Frontal cortex (tissue), 4 donors: Measurements from ENCODE around the gene ABLIM3. TPM values are rescaled to one million over a fixed set of nuclear protein-coding genes. Genes with fewer than 3 reads are reported as not detected.
A peak's percentile ranks its signal among the peaks of the same experiment; 100 is the strongest.

Experiments used
- DNase-seq, 2 donors: peaks; one replicate each; pipeline ENCODE4 v3.0.0; 2012; ENCODE audit warnings: low spot score in 2 of 2
- FAIRE-seq: peaks from 2 replicates; lab custom pipeline; 2012; peaks lifted over from hg19 to GRCh38; lab: Jason Lieb, UNC
- total RNA-seq: library from RNA; depleted of rRNA; stranded (reverse); fragments of >200 nt; gene quantifications from one replicate; pipeline ENCODE4 v1.2.3, GENCODE V29; 2014
- donor health status: control.
- donor health status: control.
- donor health status: control.

Gene ABLIM3
- total RNA-seq, 1 donor from 2014 or later, result 10.6 TPM

- no peak for FAIRE-seq
- peak in 1 of 2 donors; percentile 30 for DNase-seq
These were observed 97.2 kb downstream of the ABLIM3 start for GRCh38 chr5:149238540-149238939.

GRCh38 chr5:149239917-149240316 is 98.6 kb downstream of the ABLIM3 start:
- DNase-seq (no peak), FAIRE-seq (no peak)

GRCh38 chr5:149240354-149240998 is 99.2 kb downstream of the ABLIM3 start:
- no peak for FAIRE-seq
- DNase-seq, result no peak

DNA sequence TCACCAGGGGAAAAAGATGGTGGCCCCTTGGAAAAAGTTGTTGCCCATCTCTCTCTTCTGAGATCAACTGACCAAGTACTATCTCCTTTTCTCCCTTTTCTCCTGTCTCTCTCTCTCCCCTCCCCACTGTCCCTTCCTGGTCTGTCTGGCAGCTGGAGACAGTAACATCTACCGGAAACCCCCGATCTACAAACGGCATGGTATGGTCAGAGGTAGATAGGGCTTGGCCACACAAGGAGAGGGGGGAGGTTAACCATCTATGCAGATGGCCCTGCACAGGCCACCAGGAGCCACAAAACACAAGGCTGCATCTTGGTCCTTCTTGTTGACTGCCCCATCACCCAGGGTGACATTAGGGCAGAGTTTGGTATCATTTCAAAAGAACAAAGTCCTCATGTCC is 101.0 kb downstream of the ABLIM3 start:
- DNase-seq, result no peak
- no peak for FAIRE-seq

- no peak for DNase-seq
These were observed 105.6 kb downstream of the ABLIM3 start for GRCh38 chr5:149246906-149247305.

DNA sequence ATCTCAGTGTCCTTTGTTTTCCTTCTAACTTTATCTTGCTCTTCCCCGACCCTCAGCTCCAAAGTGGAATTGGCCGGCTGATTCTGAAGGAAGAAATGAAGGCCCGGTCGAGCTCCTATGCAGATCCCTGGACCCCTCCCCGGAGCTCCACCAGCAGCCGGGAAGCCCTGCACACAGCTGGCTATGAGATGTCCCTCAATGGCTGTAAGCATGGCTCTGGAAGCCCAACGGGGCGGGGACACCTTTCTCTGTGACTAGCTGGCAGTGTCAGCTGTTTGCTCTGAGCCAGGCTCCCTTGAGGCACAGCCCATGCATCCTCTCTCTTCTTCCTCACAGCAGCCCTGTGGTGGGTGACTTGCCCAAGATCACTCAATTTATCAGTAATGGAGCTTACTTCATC is 106.4 kb downstream of the ABLIM3 start:
- DNase-seq (no peak), FAIRE-seq (no peak)

More at GRCh38 chr5:149246906-149247305, 105.6 kb downstream of the ABLIM3 start:
- no peak for FAIRE-seq

DNA sequence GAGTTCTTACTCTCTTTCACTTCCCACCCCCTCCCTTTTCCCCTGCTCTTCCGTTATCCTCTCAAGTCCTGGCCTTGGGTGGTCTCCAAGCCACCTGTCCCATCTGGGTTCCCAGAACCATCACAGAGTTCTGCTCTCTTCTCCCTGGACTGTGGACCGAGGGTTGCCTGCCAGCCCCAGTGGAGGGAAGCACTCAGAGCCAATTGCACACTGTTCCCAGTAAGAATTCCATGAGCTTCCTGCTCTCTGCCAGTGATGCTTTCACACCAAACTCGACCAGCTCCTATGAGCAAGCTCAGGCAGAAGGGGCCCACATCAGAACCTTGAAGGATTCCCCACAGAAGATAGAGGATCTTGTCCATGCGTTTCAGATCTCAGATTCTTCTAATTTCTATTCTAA is 110.3 kb downstream of the ABLIM3 start:
- FAIRE-seq (no peak), DNase-seq (no peak)

- no peak for DNase-seq
- no peak for FAIRE-seq
These were observed 113.2 kb downstream of the ABLIM3 start for GRCh38 chr5:149254506-149254905.

- DNase-seq, result no peak
- FAIRE-seq, result no peak
These were observed 115.2 kb downstream of the ABLIM3 start for GRCh38 chr5:149256451-149256850.

GRCh38 chr5:149257131-149257530 is 115.8 kb downstream of the ABLIM3 start:
- DNase-seq (no peak), FAIRE-seq (no peak)

- DNase-seq (no peak), FAIRE-seq (no peak)
These were observed 116.8 kb downstream of the ABLIM3 start for GRCh38 chr5:149257889-149258705.

DNA sequence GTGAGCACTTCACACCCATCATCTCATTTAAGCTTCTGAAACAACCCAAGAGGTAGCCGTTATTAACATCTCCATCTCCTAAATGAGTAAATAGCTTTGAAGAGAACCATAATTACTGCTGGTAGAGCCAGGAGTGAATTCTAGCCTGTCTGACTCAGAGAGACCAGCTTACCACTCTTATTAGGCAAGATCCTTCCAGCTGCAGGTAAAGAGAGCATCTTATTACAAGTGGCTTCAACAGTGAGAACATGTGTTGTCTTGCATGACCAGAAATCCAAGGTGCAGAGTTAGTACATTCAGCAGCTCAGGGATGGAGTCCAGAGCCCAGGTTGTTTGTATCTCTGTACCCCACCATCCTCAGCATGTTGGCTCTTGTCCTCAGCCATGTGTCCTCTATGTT is 119.5 kb downstream of the ABLIM3 start:
- no peak for FAIRE-seq

GRCh38 chr5:149261246-149261645 is 120.0 kb downstream of the ABLIM3 start:
- FAIRE-seq, result no peak
- no peak for DNase-seq

More for the DNA sequence above, 119.5 kb downstream of the ABLIM3 start:
- DNase-seq, result no peak

- no peak for DNase-seq
- no peak for FAIRE-seq
These were observed 121.0 kb downstream of the ABLIM3 start for GRCh38 chr5:149262315-149262714.

GRCh38 chr5:149264439-149265067 is 123.3 kb downstream of the ABLIM3 start:
- DNase-seq (no peak), FAIRE-seq (no peak)

- no peak for FAIRE-seq
- DNase-seq, result no peak
These were observed 123.8 kb downstream of the ABLIM3 start for GRCh38 chr5:149265068-149265465.

- DNase-seq (peak in 1 of 2 donors; percentile 34), FAIRE-seq (no peak)
These were observed 124.3 kb downstream of the ABLIM3 start for GRCh38 chr5:149265597-149265996.

DNA sequence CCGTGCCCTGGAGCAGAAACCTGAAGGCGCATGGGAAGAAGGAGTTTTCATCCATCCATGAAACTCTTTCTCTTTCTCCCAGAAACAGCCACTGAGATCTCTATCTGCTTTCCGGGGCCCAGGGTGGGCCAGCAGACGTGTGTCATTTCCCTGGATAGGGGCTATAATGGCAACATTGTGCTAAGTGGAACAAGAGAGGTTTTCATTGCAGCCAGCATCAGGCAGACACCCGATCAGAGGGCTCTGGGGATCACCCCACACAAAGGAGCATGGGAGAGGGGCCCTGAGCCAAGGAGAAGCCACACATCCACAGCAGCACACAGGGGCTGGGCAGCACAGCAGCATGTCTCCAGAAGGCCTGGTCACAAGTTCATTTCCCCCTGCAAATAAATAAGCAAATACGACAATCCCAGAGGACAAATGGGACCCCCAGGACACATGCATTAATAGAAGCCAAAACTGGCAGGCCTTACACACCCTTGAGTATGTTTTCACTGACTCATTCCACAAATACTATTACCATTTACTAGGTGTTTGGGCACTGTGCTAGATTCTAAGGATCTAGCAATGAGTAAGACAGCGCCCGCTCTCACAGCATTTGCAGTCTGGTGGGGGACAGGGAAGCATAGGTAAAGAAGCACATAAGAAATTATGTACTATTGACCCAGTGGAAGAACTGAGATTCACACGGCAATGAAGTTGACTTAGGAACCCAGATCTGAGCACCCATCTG is 126.1 kb downstream of the ABLIM3 start:
- DNase-seq, result peak; percentile 42 to 65

DNA sequence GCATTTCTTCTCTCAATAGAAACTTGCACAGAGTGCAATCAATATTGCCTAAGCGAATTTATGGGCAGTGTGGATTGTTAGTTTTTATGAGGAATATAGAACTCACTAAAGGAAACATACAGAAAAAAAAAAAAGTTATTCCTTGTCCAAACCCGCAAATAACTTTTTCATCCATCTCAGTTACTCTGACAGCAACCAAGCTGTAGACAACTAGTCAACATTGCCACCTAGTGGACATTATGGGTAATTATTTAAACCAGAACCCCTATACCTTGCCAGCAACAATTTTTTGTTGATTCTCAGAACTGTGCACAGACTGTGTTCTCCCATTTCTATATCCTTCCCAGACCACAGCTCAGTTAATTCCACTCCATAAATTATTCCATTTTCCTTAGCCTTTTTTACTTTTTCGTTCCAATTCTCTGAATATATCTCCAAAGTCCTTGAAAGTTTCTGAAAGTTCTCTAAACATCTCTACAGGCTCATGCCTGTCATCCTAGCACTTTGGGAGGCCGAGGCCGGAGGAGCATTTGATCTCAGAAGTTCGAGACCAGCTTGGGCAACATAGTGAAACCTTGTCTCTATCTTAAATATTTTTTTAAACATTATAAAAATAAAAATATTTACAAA is 127.8 kb downstream of the ABLIM3 start:
- peak; percentile 84 for FAIRE-seq
- DNase-seq, result peak; percentile 57 to 73

More for the DNA sequence above, 126.1 kb downstream of the ABLIM3 start:
- FAIRE-seq, result no peak
